GM12892 (cell line): ENCODE measurements around the gene CCDC60.

Experiments used
- POLR2A ChIP-seq: IDR thresholded peaks from 2 replicates; pipeline ENCODE4 v1.6.1; 2011; ENCODE audit warnings: low read depth, low read length, control low read depth
- POLR2AphosphoS5 ChIP-seq: IDR thresholded peaks from 2 replicates; pipeline ENCODE4 v1.6.1; 2011; ENCODE audit warnings: low read depth, low read length, control low read depth
- TAF1 ChIP-seq: IDR thresholded peaks from 2 replicates; pipeline ENCODE4 v1.6.1; 2011; ENCODE audit warnings: low read depth, mild to moderate bottlenecking, control low read depth, low read length, borderline replicate concordance

GRCh38 chr12:119546340-119546739 lies 211.8 kb downstream of the CCDC60 start:
- TF ChIP-seq POLR2AphosphoS5 = no peak
- no peak for TF ChIP-seq TAF1
- TF ChIP-seq POLR2A = no peak
